Aorta (tissue), 5 donors: ENCODE results near the gene SLC30A5. TPM values are rescaled to one million over a fixed set of nuclear protein-coding genes. Genes with fewer than 3 reads are reported as not detected.

Source experiments
- ATAC-seq: fragments of 200-7000 bp; cut with Tn5 transposase; one replicate; pipeline ENCODE4 v1.9.1; 2022; ENCODE audit warnings: moderate library complexity; ENCODE audit not compliant: low FRiP score
- DNase-seq, 2 donors: peaks; one replicate each; pipeline ENCODE4 v3.0.0-alpha.2; 2020
- H3K27ac ChIP-seq, 2 donors: one replicate each; pipeline ENCODE4 v1.5.1; 2013; ENCODE audit warnings: low read length in 2 of 2, mild to moderate bottlenecking in 2 of 2, moderate library complexity in 2 of 2, control low read depth in 1 of 2, inconsistent platforms in 1 of 2, low read depth in 1 of 2
- H3K27me3 ChIP-seq, 2 donors: one replicate each; pipeline ENCODE4 v1.6.1; 2013; ENCODE audit warnings: control low read depth in 1 of 2, low read length in 1 of 2, mild to moderate bottlenecking in 1 of 2, moderate library complexity in 1 of 2; ENCODE audit not compliant: insufficient read depth in 2 of 2, control insufficient read depth in 1 of 2
- H3K36me3 ChIP-seq, 2 donors: one replicate each; pipeline ENCODE4 v1.6.1; 2013; ENCODE audit warnings: control low read depth in 1 of 2, low read length in 1 of 2, mild to moderate bottlenecking in 1 of 2; ENCODE audit not compliant: insufficient read depth in 2 of 2, control insufficient read depth in 1 of 2
- H3K4me1 ChIP-seq, 2 donors: one replicate each; pipeline ENCODE4 v1.6.1; 2013; ENCODE audit warnings: low read length in 2 of 2, control low read depth in 1 of 2, mild to moderate bottlenecking in 1 of 2, moderate library complexity in 1 of 2; ENCODE audit not compliant: insufficient read depth in 2 of 2, control insufficient read depth in 1 of 2
- H3K4me3 ChIP-seq, 2 donors: one replicate each; pipeline ENCODE4 v1.5.1; 2013; ENCODE audit warnings: low read length in 2 of 2, control low read depth in 1 of 2, mild to moderate bottlenecking in 1 of 2
- H3K9me3 ChIP-seq: one replicate; pipeline ENCODE4 v1.6.1; 2013; ENCODE audit warnings: mild to moderate bottlenecking, low read length; ENCODE audit not compliant: control insufficient read depth
- WGBS, 2 donors: extraction: QIAGEN DNeasy Blood & Tissue Kit; methylation state at CpG; one replicate each; pipeline ENCODE4 v1.1.7; 2013; 5-methylcytosine and 5-hydroxymethylcytosine counted together
- intact Hi-C, 2 donors: fragments of 100-400 bp; cut with DNase I; formaldehyde crosslinking; loops; one replicate each; pipeline versions ENCODE4 v1.14.2 to v1.15.0; 2022
- polyA plus RNA-seq, 2 donors: library from polyadenylated mRNA; stranded (reverse); fragments of 200-250 nt; gene quantifications; one replicate each; pipeline ENCODE4 v1.2.3, GENCODE V29; 2013
- total RNA-seq, 2 donors: library from RNA; stranded (reverse); fragmentation: NEBNext Ultra II Directional; extraction: Animal tissue kit (Norgen Biotek cat#: 25700); gene quantifications; one replicate each; pipeline ENCODE4 v1.2.1, GENCODE V29; 2021
- donor health status: healthy with polysubstance abuse.
- donor health status: Bipolar disorder and iron deficiency.
- donor health status: DM: no; HTN: no; CAD: no.
- donor health status: DM: no; HTN: no; CAD: no.
- donor health status: DM: yes; HTN: yes; CAD: no.

The SLC30A5 gene
- total and polyA plus RNA-seq, 4 donors, result 23.5 to 43.9 (median 36.5) TPM

GRCh38 chr5:69074664-69075521 lies 18.9 kb upstream of the SLC30A5 start:
- Histone ChIP-seq H3K4me1 (no peaks in the 10 kb centered on the region), H3K36me3 (no peaks in the 10 kb centered on the region), H3K27me3 (no peaks in the 10 kb centered on the region), H3K27ac (no peak overlapping the region), H3K4me3 (no peak overlapping the region), H3K9me3 (no peaks in the 10 kb centered on the region)
- ATAC-seq (peak; percentile 48), DNase-seq (no peak)
- 89% methylated on average over 32 of the region's 32 CpGs for WGBS, 2 donors
- intact Hi-C loops, result no loop called here

GRCh38 chr5:69075522-69076179 lies 18.2 kb upstream of the SLC30A5 start:
- H3K9me3 ChIP-seq, result no peaks in the 10 kb centered on the region
- H3K4me3 ChIP-seq, result no peak overlapping the region
- ATAC-seq, result no peak
- DNase-seq, result no peak
- 78 to 80% methylated on average over 13 to 14 of the region's 14 CpGs for WGBS, 2 donors
- H3K36me3 ChIP-seq, result no peaks in the 10 kb centered on the region
- H3K4me1 ChIP-seq, result no peaks in the 10 kb centered on the region
- intact Hi-C loops, result no loop called here
- H3K27ac ChIP-seq, result no peak overlapping the region
- no peaks in the 10 kb centered on the region for H3K27me3 ChIP-seq

- DNase-seq (no peak), ATAC-seq (no peak)
- no peaks in the 10 kb centered on the region for H3K4me1 ChIP-seq
- 77 to 82% methylated on average over 2 of the region's 2 CpGs for WGBS, 2 donors
- no peak overlapping the region for H3K27ac ChIP-seq
- H3K27me3 ChIP-seq, result no peaks in the 10 kb centered on the region
- H3K4me3 ChIP-seq, result no peak overlapping the region
- no peaks in the 10 kb centered on the region for H3K9me3 ChIP-seq
- intact Hi-C loops, result no loop called here
- no peaks in the 10 kb centered on the region for H3K36me3 ChIP-seq
Observed at GRCh38 chr5:69078921-69079540, 14.8 kb upstream of the SLC30A5 start.

GRCh38 chr5:69079556-69079955 lies 14.3 kb upstream of the SLC30A5 start:
- H3K4me1 ChIP-seq, result no peaks in the 10 kb centered on the region
- WGBS, 2 donors, result 92 to 95% methylated on average over 6 of the region's 6 CpGs
- intact Hi-C loops, result no loop called here
- no peak overlapping the region for H3K4me3 ChIP-seq
- no peaks in the 10 kb centered on the region for H3K27me3 ChIP-seq
- H3K27ac ChIP-seq, result no peak overlapping the region
- DNase-seq, result no peak
- no peak for ATAC-seq
- no peaks in the 10 kb centered on the region for H3K9me3 ChIP-seq
- H3K36me3 ChIP-seq, result no peaks in the 10 kb centered on the region

GRCh38 chr5:69083412-69083811 lies 10.4 kb upstream of the SLC30A5 start:
- no peak for ATAC-seq
- H3K27ac ChIP-seq, result no peak overlapping the region
- no peak overlapping the region for H3K4me3 ChIP-seq
- DNase-seq, result no peak
- no peaks in the 10 kb centered on the region for H3K36me3 ChIP-seq
- no peaks in the 10 kb centered on the region for H3K4me1 ChIP-seq
- no peaks in the 10 kb centered on the region for H3K9me3 ChIP-seq
- intact Hi-C loops, result no loop called here
- no peaks in the 10 kb centered on the region for H3K27me3 ChIP-seq

GRCh38 chr5:69084195-69084594 lies 9.6 kb upstream of the SLC30A5 start:
- H3K27ac ChIP-seq, result no peak overlapping the region
- WGBS, 2 donors, result 27 to 47% methylated on average over 3 of the region's 3 CpGs
- DNase-seq (no peak), ATAC-seq (no peak)
- intact Hi-C loops, result no loop called here
- no peaks in the 10 kb centered on the region for H3K27me3 ChIP-seq
- no peaks in the 10 kb centered on the region for H3K36me3 ChIP-seq
- H3K4me3 ChIP-seq, result no peak overlapping the region
- no peaks in the 10 kb centered on the region for H3K4me1 ChIP-seq
- no peaks in the 10 kb centered on the region for H3K9me3 ChIP-seq

GRCh38 chr5:69084903-69085302 lies 8.9 kb upstream of the SLC30A5 start:
- H3K4me3 ChIP-seq, result no peak overlapping the region
- H3K9me3 ChIP-seq, result no peaks in the 10 kb centered on the region
- DNase-seq (no peak), ATAC-seq (no peak)
- 76 to 84% methylated on average over 2 of the region's 2 CpGs for WGBS, 2 donors
- H3K27me3 ChIP-seq, result no peaks in the 10 kb centered on the region
- no peaks in the 10 kb centered on the region for H3K4me1 ChIP-seq
- no peak overlapping the region for H3K27ac ChIP-seq
- intact Hi-C loops, result no loop called here
- H3K36me3 ChIP-seq, result no peaks in the 10 kb centered on the region

GRCh38 chr5:69086206-69086605 lies 7.6 kb upstream of the SLC30A5 start:
- Histone ChIP-seq H3K36me3 (no peaks in the 10 kb centered on the region), H3K27me3 (no peaks in the 10 kb centered on the region), H3K27ac (no peak overlapping the region), H3K4me1 (no peaks in the 10 kb centered on the region), H3K4me3 (no peak overlapping the region), H3K9me3 (no peaks in the 10 kb centered on the region)
- intact Hi-C loops, result no loop called here
- 88 to 91% methylated on average over 5 of the region's 5 CpGs for WGBS, 2 donors
- no peak for DNase-seq
- no peak for ATAC-seq
